Stimulated activated CD8-positive, alpha-beta memory T cell treated with anti-CD3 and anti-CD28 coated beads, Interleukin-4, amount 100 ng/mL, for 1 hour (primary cell): ENCODE results near the gene ASPN.

Experiments
- DNase-seq, 2 donors: peaks; one replicate each; pipeline ENCODE4 v3.0.0-alpha.2; 2020; ENCODE audit warnings: low read depth in 2 of 2, low spot score in 1 of 2

ASPN gene

DNA sequence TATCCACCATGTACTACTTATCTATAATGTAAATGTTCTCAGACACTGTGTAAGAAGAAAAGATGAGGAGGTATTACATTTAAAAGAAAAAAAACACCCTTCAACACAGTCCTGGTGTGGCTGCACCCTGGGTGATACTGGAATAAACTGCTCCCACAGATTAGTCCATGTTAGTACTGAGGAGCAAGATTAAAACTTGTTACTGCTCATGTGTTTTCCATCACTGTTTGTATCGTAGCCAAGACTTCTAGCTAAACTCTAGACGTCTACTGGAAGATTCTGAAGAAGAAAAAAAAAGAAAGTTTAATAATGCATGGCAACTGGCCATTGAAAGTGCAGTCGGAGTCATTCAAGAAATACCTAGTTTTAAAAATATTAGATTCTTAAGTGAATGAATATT lies at the start of gene ASPN:
Gene ASPN, minus strand, starts transcription at position 178 of the 400 bp plus-strand sequence.
- no peak for DNase-seq

DNA sequence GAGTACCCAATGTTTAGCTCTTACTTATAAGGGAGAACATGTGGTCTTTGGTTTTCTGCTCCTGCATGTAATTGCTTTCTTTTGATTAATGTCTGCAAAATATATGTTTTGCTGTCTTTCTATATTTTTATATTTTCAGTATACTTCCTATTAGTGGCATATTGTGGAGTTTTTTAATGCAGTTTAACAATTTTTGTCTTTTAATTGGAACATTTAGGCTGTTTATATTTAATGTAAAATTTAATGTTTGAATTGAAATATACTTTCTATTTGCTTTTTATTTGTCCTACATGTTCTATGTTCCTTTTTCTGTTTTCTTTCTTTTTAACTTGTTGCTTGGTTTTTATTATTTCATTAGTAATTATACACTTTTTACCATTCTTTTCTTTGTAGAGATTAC lies 48.6 kb upstream of the ASPN start:
- no peak for DNase-seq

DNA sequence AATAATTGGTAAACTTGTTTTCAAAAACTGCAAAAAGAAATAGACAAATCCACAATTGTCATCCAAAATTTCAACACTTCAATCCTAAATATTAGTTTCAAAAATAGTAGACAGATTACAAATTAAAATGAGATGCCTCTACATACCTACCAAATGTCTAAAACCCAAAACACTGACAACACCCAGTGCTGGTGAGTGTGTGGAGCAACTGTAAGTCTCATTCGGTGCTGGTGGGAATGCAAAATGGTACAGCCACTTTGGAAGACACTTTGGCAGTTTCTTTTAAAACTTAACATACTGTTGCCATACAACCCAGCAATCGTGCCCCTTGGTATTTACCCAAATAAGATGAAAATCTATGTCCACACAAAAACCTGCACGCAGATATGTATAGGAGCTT lies 46.8 kb upstream of the ASPN start:
- DNase-seq, result no peak

DNA sequence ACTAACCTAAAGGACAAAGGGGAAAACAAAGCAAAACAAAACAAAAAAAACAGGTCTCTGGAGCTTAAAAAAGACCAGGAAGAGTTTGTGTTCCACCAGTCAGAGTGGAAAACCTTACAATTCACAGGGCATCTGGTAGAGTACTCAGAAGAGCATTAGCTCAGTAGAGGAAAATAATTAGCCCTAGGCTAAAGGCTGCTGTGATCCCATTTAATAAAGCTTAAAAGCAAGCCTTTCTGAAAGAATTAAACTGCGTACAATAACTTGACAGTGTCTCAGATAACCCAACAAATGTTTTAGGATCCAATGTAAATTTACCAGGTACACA lies 46.2 kb upstream of the ASPN start:
- no peak for DNase-seq

DNA sequence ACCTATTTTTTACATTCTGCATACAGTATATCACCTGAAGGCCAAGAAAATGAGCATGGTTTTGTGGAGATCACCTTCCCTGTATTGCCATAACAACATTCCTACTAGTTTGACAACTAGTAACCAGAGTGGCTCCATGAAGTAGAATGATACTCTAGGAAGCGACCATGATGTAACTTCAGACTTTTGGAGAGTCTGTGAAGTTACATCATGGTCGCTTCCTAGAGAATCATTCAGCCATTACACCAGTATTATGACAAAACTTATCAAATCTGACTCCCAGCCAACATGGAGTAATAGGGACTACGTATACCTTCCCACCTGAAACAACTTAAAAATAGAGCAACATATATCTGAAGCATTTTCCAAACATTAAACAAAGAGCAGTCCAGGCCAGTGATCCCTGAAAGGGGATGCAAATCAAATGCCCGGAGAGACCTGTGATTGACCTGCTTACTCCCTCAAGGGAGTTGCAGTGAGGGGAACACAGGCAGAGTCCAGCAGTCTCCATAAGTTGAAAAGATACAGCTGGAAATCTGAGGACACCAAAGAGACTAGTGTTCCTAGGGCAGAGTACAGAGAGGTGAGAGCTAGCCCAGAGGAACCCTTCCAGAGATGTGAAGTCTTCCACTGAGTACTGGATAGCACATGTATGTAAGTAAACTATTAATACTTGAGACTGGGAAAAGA lies 45.7 kb upstream of the ASPN start:
- DNase-seq, result no peak

DNA sequence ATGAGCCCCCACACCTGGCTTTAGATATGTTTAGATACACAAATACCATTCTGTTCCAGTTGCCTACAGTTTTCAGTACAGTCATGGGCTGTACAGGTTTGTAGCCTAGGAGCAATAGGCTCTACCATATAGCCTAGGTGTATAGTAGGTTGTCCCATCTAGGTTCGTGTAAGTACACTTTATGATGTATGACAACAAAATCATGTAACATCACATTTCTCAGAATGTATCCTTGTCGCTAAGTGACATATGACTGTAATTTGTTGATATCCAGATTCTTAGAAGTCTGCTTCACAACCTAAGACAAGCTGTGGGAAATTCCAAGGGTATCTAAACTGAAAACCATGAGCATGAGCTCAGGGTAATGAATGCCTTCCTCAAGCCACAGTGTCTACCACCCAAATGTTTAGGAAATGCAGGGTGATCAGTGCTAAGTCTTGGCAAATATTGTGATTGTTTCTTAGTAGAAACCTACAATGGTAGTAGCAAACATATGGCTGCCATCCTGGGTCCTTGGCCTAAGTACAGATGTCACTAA lies 45.1 kb upstream of the ASPN start:
- DNase-seq, result no peak

DNA sequence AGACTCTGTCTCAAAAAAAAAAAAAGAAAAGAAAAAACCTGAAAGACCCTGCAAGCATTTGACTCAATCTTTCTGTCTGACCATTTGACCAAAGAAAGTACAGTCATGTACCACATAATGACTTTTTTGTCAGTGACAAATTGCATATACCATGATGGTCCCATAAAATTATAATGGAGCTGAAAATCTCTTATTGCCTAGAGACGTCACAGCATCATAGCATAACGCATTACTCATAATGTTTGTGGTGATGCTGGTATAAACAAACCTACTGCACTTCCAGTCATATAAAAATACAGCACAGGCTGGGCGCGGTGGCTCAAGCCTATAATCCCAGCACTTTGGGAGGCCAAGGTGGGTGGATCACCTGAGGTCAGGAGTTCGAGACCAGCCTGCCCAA lies 43.0 kb upstream of the ASPN start:
- DNase-seq, result no peak

DNA sequence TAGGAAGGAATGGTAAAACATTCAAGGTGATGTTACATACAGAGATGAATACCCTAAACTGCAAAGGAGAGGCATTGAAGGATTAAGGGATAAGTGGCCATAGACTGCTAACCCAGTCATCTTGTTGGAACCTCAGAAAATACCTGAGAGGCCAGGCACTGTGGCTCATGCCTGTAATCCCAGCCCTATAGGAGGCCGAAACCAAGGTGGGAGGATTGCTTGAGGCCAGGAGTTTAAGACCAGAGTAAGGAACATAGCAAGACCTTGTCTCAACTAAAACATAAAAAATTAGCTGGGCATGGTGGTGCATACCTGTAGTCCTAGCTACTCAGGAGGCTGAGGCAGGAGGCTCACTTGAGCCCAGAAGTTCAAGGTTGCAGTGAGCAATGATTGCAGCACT lies 42.6 kb upstream of the ASPN start:
- no peak for DNase-seq

DNA sequence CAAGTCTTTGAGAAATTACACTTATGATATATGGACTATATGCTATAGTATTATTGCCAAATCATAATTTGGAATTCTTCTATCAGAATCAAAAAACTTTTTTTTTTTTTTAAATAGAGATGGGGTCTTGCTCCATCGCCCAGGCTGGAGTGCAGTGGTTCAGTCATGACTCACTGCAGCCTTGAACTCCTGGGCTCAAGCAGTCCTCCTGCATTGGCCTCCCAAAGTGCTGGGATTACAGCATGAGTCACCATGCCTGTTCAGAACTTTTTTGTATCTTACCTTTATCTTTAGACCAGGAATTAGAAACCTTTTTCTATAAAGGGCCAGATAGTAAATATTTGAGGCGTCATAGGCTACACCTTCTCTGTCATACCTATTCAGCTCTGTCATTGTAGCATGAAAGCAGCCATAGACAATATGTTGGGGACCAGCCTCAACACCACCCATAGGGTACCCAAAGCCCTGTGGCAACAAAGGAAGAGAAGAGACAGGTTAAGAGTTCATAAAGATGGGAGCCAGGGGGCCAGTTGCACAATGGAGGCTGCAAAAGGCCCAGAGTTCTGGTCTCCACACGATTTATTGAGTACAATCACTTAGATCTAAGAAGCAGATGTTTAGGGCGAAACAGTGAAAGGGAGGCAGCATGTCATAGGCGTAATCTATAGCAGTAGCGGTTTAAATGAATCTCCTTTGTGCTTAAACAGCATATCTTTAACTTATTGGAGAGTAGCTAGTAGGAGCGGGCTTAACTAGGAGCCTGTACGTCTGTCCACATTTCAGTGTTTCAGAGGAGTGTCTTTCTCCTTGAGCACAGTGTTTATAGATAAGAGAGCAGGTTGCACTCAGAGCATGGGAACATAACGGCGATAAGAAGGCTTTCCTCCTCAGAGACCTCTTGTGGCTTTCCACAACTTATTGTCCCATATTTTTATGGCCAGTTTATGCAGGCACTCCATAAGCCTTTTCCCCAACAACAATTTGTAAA lies 41.0 kb upstream of the ASPN start:
- DNase-seq, result no peak

DNA sequence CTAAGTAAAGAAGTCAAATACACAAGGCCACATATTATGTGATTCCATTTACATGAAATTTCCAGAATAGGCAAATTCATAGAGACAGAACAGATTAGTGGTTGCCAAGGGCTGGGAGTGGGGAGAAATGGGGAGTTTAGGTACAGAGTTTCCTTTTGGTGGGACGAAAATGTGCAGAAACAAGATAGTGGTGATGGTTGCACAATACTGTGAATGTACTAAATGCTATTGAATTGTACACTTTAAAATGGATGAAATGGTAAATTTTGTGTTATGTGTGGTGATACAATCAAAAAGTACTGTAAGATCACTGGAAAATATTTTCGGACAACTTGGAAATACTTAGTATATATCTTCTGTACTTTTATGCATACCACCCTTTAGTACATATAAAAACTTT lies 38.5 kb upstream of the ASPN start:
- no peak for DNase-seq

DNA sequence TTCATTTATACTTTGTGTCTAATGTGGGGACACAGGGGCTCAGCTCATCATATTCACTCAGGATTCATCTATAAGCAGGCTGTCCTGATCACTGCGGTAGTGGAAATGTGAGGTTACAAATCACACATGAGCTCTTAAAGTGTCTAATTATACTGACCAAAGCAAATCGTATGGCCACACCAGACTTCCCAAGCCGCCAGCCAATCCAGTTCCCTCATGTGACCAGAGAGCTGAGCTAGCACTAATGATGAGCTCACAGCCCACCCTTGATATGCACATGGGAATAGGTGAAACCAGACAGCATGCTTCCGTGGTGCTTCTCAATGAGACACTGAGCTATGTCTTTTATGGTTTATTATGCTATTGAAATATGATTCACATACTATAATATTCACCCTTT lies 35.9 kb upstream of the ASPN start:
- no peak for DNase-seq

DNA sequence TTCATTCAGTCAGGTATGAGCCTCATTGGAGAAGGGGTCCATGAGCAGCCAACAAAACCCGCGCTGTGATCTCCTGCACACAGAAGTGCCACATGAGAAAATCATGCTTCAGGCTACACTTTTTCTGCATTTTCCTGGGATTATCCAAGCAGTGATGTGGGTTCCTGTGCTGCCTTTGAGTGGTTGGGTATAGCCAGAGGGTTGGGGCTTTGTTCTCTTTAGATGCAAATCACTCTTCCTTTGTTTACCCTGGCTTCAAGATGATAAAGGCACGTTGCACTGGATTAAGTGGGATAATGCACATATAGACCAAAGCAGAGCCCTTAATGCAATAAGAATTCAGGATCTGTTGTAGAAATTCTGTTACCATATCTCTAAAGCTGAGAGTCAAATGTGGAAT lies 34.7 kb upstream of the ASPN start:
- no peak for DNase-seq

DNA sequence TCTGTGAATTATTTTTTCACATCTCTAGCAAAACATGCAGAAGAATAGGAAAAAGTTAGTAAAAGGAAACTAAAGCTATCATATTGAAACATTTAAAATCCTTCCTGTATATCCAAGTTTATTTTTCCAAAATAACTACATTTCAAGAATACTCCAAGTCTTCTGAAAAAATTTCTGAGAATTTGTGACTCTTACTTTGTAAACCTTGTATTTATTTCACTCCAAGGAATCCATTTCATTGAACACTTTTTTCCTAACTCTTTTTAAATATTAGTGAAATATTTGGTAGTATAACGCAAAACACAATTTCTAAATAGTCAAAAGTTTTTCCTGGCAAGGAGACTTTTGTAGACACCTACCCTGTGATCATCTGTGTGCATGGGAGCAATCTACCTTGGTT lies 34.2 kb upstream of the ASPN start:
- no peak for DNase-seq

DNA sequence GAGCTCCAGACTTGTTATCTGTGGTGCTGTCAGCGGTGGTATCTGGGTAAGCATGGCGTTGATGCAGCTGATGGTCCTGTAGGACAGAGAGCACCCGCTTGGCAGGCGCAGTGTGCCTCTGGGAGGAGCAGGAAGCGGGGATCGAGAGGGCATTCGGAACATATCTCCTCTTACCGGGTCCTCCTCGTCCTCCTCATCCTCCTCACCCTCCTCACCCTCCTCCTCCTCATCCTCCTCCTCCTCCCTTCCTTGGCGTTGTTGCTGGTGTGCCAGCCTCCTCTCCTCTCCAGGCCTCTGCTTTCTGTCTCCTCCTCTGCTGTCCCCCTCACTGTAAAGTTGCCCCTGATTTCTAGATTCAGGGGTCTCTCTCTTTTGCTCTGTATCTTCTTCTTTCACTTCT lies 32.3 kb upstream of the ASPN start:
- DNase-seq, result no peak

DNA sequence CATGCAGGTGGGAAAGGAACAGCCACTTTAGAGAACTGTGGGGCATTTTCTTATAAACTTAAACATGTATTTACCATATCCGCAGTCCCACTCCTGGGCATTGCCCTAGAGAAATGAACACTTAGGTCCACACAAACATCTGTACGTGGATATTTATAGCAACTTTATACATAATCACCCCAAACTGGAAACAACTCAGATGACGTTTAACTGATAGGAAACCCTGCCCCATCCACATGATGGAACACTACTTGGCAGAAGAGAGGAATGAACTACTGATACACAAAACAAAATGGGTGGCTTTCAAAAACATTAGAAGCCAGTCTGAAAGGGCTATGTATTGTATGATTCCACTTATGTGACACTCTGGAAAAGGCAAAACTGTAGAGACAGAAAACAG lies 31.0 kb upstream of the ASPN start:
- no peak for DNase-seq

DNA sequence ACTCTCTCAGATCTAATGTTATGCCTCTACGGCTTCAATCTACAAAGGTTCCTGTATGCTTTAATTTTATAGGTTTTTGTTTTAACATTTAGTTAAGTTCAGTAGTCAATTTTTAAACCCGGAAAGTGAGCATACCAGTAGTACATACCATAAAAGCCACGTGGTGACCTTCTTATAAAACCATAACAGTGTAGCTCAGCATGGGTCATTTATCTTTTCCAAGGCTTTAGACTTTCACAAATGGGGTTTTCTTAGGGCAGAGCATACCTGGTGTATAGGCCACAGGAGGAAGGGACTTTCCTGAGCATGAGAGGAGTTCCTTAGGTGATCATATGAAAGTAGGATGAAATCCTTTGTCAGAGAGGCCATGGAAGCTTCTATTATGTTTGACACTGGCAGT lies 30.3 kb upstream of the ASPN start:
- DNase-seq, result no peak

DNA sequence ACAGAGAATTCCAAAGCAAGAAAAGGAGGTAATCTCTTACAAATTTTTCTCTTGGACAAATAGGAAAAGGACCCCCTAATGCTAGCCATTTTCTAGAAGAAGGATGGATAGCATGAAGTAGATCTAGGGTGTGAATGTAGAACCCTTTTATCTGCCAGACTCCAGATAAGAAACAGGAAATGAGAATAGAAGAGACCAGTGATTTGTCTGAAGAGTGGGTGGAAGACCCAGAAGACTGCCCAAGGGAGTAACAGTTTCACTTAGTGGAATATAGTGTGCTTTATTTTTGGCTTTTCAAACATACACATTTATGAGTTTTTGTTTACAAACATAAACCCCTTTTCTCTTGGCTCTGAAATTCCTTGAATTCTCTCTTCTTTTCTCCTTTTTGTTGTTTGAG lies 28.4 kb upstream of the ASPN start:
- no peak for DNase-seq

DNA sequence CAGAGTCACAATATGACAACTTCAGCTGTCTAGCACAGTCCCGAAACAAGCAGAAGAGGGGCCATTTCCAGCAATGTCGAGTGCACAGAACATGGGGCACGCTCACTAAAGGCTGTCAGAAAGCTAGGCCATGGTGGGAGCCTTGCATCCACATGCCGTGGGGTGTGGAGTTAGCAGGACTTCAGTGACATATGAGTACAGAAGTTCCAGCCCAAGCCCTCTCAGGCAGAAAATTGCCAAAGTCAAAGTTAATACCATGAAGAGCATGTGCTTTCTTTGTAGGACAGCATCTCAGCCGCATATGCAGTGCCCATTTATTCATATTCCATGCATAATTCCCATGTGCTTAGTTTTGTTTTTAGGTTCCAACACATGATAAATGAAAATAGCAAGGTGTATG lies 26.7 kb upstream of the ASPN start:
- DNase-seq, result no peak

DNA sequence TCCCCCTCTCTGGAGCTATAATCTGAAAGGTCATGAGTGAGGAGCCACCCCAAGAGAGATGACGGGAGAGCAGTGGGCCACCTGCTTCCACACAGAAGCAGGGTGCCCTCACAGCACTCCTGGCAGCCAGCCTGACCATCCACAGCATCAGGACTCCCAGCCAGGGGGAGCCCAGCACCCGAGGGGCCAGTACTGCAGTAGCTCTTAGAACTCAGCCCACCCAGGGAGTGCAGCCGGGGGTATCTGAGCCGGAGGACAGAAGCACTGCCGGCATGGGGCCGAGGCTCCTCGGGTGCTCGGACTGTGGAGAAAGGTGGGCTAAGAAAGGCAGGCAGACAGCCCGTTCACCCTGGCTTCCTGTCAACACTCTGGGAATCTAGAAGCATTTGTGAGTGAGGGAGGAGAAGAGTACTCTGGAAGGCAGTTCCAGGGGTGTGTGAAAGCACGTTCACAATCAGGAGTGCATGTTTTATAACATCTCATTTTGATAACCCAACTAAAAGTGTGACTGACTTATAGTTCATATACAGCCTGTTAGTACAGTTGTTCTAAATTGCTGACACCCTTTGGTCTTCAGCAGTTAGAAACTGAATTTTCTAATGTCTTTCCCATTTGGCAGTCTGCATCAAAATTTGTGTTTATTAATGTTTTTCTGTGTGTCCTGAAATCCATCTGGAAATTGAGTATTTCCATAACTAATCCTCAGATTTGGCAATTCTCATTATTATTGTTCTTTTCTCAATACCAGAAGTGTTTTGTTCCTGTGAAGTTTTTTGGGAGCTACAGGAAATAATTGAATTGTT lies 25.9 kb upstream of the ASPN start:
- DNase-seq, result no peak

DNA sequence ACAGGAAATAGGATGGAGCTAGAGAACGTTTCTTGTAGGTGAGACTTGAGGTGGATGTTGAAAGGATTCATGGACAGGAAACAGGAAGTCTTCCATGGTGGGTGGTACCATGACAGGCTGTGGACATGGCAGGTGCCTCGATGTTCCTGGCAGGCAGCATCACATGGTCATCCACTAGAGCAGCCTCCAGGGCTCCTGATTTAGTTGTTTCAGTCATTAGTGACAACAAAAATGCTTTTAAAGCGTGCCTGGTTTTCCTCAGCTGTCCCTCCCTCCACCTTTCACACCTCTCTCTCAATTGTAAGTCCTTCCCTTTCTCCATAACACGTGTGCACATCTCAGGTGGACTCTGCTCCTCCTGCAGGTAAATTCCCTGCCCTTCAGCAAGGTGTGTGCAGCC lies 25.2 kb upstream of the ASPN start:
- no peak for DNase-seq

DNA sequence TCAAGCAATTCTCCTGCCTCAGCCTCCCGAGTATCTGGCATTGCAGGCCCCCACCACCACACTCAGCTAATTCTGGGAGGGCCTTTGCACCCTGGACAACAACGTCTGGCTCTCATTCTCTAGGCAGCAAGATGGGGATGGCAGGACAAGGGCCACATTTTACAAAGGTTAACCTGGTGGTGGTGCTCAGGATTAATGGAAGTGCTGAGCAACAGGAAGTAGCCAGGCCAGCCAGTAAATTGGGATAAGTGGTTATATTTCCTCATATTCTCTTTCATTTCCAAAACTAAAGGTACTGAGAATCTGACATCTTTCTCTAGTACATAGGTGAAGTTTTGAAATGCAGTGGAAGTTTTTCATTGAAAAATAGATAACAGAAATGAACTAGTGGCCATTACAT lies 24.7 kb upstream of the ASPN start:
- no peak for DNase-seq
